T-helper 1 cell treated with Interleukin-12 subunit alpha and Interleukin-12 subunit beta and Interleukin-4 antibody, amounts not matched to agents 30 ng/mL and 1 ng/mL, for 36 hours (primary cell): ENCODE results near the gene TRAPPC1. TPM values are rescaled to one million over a fixed set of nuclear protein-coding genes. Genes with fewer than 3 reads are reported as not detected.

Experiments used
- intact Hi-C: fragments of 100-400 bp; cut with micrococcal nuclease; formaldehyde crosslinking; loops from one replicate; pipeline ENCODE4 v1.15.1; 2024
- total RNA-seq: library from RNA; stranded (reverse); gene quantifications from 2 replicates; pipeline ENCODE4 v1.2.3, GENCODE V29; 2022

TRAPPC1 gene
- total RNA-seq, 1 donor from 2014 or later = 203 TPM

DNA sequence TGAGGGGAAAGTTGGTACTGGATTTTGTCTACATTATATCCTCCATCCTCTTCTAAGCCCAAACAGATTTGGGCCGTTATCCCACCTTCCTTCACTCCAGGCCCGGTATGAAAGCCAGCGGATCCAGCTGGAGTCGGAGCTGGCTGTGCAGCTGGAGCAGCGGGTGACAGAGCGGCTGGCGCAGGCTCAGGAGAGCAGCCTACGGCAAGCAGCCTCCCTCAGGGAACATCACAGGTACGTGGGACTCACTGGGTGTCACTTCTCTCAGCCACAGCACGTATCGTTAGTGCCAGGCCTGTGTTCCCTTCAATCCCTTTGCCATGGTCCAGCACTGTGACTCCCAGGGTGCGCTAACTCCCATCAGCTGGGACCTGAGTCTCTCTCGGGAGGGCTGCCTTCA lies 11.5 kb upstream of the TRAPPC1 start:
- intact Hi-C loops = no loop called here

DNA sequence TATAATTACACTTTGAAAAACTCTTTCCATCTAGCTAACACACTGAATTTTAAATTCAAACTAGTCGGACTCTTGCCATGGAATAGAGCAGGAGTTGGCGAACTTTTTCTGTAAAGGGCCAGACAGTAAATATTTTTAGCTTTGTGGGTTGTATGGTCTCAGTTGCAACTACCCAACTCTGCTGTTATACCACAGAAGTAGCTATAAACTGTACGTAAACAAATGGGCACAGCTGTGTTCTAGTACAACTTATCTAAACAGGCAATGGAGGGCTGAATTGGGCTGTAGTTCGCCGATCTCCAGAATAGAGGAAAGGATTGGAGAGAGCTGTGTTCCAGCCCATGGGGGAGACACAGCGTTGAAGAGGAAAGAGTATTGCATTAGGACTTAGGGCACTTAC lies 9.0 kb upstream of the TRAPPC1 start:
- intact Hi-C loops = no loop called here

DNA sequence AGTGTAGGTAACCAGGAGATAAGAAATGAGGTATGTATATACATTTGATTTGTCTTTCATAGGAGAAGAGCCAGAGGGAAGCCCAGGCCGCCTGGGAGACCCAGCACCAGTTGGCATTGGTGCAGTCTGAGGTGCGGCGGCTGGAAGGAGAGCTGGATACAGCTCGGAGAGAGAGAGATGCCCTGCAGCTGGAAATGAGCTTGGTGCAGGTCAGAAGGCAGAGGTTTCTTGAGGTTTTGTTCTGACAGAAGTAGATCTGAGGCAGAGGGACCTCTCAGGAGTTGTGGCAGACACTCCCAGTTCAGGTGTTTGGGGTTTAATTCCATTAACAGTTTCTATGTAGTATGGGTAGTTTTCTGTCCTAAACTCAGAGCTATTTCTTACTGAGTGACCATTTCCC lies 8.3 kb upstream of the TRAPPC1 start:
- intact Hi-C loops = no loop called here

DNA sequence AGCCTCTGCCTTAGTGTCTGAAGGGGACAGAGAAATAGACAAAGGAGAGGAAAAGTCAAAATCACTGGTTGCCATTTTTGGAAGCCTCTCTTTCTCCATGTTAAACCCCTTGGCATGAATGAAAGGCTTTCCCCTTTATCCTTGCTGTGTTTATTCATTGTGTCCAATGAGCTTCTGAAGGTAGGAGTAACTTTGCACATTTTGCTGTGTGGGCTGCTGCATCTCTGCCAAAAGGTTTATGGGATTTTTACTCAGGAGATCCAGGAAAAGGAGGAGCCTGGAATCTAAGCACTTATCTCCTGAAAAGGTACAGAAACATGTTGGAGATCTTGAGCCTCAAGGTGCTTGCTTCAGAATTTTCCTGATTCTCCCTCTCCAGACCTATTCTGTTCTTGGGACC lies 4.1 kb upstream of the TRAPPC1 start:
- intact Hi-C loops = no loop called here

DNA sequence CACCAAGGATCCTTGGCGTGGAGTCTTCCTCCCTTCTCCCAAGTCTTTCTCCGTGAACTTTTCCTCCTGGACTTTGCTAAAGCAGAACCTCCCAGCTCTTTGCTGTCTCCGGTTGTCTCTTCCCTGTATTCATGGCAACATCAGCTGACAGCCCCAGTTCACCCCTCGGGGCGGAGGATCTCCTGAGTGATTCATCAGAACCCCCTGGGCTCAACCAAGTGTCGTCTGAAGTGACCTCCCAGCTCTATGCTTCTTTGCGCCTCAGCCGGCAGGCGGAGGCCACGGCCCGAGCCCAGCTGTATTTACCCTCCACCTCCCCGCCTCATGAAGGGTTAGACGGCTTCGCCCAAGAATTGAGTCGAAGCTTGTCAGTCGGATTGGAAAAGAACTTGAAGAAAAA lies 1.2 kb upstream of the TRAPPC1 start:
- intact Hi-C loops = loop anchor here (1.0 to 5.0 kb wide), 12 partner anchors 11 to 504 kb away; partner anchors contain the start of genes ALOXE3, BORCS6, FXR2 and KDM6B

DNA sequence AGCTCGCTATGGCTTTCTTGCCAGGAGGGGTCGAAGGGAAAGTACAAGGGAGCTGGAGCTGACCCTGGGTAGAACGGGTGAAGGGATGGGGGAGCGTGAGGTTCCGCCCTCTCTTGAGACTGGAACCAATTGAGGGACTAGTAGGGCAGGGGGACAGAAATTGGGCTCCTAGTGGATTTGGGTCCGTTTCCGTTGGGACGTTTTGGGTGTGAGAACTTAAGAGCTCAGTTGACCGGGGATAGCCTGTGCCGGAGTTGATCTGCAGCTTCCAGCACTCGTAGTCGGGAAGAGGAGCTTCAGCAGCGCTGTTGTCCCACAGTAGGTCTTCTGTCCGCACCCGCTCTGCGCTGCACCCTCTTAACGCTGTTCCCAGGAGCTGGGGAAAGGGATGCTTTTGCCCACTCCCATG lies 741 bp upstream of the TRAPPC1 start:
- intact Hi-C loops = loop anchor here (1.0 to 5.0 kb wide), 12 partner anchors 10 to 505 kb away; partner anchors contain the start of genes ALOXE3, BORCS6, FXR2 and KDM6B

DNA sequence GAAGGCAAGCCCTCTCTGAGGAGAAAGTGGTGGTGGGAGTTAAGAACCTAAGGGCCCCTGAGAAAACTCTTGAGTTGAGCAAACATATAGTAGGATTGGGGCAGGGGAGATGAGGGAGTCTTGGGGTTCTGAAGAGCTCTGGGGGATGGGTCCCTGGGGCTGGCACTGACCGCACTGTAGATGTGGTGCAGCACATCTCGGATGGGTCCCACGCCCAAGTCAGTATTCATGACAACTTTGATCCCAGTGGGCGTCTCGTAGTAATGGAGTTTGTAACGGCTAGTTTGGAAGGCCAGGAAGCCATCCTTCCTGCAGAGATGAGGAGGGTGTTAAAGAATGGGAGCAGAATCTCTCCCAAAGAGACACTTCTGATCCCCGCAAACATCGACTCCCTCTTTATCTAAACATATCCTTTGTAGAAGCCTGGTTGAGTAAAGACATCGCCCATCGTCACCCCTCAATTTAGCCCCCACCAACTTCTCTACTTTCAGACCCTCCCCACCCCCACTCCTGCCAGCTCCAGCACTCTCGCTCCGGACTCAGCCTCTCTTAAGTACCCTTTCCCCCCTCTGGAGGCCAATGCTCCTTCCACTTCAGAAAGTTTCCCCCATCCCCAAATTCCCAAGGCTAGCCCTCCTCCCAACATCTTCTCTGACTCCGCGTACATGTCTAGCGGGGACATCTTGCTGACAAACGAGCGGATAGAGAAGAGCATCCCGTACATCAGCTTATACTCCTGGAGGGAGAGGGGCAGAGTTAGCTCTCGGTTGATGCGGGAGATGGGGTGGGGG lies 710 bp downstream of the TRAPPC1 start:
- intact Hi-C loops = loop anchor here (1.0 to 5.0 kb wide), 4 partner anchors 186 to 506 kb away; partner anchors contain the start of genes ALOXE3, BORCS6 and NDEL1

DNA sequence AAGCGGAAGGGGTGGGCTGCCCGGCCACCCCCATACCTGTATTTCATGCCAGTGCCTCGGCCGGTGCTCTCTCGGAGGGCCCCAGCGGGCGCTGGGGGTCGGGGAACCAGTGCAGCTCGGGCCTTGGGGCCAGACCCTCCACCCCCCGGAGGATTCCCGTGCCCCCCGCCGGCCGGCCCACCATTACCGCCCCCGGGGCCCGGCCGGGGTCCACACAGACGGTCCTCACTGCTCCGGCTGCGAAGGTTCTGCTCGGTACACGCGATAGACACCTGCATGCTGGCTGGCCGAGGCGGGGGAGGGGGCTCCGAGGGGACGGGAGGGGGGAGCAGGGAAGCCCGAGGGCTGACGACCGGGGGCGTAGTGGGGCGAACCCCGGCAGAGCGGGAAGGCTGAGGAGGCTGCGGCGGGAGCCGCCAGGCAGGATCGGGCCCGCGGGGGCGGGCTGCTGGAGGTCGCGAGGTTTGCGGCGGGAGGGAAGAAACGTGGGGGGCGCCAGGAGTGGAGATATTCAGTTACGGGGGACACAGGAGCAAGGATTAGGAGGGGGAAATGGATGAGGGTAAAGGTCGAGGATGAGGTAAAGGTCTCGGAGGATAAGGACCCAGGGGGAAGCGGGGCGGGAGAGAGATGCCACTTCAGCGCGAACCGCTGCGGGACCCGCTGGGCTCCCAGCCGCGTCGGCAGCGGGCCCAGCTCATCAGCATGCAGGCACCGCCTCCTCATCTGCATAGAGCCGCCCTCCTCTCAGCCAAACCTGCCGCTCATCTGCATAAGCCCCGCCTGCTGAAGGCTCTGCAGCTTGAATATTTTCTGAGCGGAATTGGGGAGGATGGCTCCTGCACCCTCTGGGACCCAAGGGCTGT lies 2.4 kb downstream of the TRAPPC1 start, which contains the start of gene KCNAB3:
TSS of gene KCNAB3 (minus strand) at position 699 of the 866 bp plus-strand sequence. CDS start at position 278, 421 bp downstream.
- intact Hi-C loops = loop anchor here (5.0 kb wide), 3 partner anchors 188 to 508 kb away; partner anchors contain the start of genes ALOXE3, BORCS6 and NDEL1

DNA sequence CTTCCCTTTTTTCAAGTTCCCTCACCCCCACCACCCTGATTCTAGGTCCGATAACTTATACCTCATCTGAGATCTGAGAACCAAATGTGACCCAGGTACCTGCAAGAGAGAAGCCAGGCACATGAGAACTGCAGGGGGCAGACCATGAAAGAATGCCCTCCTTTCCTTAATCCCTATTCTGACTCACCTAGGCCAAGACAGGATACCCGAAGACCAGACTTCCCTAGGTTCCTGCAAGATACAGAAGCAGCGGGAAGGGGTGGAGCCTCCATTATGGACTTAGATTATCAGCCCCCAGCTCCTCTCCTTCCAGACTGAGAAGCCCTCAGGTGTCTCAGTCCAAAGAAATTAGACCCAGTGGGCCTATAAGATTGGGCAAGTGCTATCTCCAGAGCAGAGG lies 4.2 kb downstream of the TRAPPC1 start:
- intact Hi-C loops = no loop called here

DNA sequence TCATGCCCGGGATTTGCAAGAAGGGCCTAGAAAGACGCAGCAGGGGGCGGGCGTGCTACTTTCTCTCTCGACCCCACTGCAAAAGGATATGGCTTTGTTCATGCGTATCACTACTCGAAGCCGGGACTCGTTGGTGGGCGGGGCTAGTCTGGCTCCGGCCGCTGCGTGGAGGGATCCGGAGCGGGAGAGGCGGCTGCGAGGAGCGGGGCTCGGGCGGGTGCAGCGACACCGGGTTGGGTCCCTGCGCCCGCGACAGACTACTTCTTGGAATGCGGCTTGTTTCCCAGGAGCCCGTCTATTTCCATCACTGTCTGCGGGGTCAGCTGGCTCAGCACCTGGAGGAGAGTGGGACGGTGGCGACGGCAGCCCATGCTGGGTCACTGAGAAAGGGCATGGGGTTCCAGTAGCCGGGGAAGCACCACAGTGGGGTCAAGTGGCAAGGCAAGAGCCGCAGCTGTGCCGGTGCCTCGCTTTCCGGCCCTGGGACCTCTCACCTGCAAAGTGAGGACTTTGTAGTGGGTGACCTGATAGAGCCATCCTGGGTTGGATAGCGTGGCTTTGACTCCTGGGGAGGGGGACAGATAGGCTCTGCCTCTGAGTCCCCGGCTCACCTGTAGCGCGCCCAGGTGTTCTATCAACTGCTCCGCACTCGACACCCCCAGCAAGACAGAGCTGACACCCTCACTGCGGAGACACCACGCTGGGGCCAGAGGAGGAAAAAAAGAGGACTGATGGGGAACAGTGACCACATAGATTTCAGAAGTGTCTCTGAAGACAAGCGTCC lies 8.7 kb downstream of the TRAPPC1 start:
- intact Hi-C loops = loop anchor here (1.0 to 2.0 kb wide), 2 partner anchors 9 to 66 kb away; partner anchors contain the start of gene CNTROB

DNA sequence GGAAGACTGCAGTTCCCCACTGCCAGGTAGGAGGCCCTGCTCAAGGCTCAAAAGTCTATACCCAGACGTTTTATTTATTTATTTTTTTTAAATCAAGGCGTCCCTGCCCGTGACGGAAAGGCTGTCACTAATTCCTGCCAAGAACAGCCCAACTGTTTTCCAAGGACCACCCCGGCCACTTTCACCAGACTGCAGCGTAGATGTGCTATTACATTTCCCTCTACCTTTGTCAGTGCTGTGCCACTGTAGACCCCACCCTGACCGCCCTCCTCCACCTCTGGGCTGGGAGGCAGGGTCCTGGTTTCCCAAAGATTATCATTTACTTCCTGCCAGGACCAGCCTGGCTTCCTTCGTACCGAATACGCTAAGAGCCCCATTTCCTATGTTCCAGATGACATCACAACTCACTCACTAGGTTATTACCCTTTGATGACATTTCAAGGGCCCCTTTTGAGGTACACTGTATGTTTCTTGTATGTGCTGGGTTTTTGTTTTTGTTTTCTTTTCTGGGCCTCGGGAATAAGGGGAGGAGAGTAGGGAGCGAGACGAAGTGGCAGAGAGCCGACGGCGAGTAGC lies 9.4 kb downstream of the TRAPPC1 start:
- intact Hi-C loops = loop anchor here (1.0 to 2.0 kb wide), 2 partner anchors 10 to 66 kb away; partner anchors contain the start of gene CNTROB

DNA sequence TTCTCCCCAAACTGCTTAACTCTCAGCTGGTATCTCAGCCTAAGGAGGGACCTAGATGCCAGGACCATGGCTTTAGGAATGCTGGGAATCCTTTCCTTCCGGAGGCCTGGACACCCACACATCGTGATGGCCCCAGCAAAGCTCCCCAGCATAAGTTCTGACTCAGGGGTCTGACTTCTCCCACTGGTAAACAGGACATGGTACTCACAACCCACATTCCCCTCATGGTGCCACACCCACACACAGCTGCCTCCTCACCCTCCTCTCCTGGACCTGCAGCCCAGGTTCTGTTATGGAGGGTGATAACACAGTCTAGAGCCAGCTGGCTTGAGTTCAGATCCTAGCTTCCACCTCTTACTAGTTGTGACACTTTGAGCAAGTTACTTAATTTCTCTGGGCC lies 14.9 kb downstream of the TRAPPC1 start:
- intact Hi-C loops = no loop called here

DNA sequence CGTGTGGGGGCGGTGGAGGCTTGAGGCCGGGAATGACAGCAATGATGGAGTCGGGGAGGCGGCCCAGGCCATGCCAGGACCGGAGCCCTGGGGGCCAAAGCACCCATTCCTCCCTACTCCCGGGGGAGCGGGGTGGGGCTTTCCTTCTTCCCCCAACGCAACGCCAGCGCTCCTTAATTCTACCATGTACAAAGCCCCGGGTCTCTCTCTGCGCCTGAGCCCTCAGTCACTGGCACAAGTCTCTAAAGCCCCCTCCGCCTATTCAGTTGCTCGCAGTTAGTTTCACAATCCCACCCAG lies 15.4 kb downstream of the TRAPPC1 start:
- intact Hi-C loops = no loop called here

DNA sequence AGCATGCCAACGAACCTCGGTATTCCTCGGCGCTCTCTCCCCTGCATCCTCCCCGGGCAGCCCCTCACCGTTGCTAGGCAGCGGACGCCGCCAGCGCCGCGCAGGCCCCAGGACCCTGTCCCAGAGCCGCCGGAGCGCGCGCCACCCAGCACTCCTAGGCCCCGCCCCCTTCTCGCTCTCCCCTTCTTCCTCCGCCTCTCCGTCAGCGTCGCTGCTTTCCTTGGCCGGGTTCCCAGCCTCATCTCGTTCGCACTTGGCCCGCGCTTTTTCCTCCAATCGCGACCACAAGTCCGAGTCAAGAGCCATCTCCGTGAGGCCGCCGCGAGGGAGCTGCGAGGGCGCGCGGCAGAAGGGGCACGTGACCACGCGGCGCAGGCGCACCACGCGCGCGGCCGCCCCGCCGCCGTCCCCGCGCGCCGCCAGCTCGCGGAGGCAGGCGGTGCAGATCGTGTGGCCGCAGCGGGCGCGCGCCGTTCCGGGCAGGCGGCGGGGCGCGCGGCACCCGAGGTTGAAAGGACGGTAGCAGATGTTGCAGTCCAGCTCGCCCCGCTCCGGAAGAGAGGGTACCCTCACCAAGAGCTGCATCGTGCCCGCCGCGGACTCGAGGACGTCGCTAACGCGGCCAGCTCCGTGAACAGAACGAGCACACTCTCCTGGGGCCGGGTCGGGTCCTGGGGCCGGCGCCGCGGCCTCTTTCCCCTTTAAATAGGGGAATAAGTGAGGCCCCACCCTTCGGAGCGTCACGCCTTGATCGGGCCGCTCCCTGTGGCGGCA lies 15.9 kb downstream of the TRAPPC1 start, which contains the start of gene RNF227:
TSS of gene RNF227 (minus strand) at position 679 of the 774 bp plus-strand sequence. CDS start at position 585, 94 bp downstream.
- intact Hi-C loops = loop anchor here (1.0 kb wide), 2 partner anchors 28 to 58 kb away; partner anchors contain the start of gene NAA38

DNA sequence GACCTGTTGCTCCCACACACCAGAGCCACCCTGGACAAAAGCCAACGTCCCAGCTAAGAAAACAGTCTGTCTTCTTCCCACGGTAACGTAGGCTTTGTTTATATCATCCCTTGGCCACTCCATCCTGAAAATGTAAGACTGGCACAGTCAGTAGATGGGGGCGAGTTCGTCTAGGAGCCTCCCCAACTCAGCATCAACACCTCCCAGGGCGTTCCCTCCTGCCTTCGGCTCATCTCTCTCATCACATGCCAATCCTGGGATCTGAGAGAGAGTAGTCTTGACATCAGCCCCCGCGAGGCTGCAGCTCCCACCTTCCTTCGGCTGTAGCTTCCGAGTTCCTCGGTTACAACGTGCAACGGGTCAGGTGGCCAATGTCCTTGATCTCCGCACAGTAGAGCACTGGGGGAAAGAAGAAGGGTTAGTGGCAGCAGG lies 16.6 kb downstream of the TRAPPC1 start:
- intact Hi-C loops = loop anchor here (1.0 kb wide), 2 partner anchors 28 to 58 kb away; partner anchors contain the start of gene NAA38

DNA sequence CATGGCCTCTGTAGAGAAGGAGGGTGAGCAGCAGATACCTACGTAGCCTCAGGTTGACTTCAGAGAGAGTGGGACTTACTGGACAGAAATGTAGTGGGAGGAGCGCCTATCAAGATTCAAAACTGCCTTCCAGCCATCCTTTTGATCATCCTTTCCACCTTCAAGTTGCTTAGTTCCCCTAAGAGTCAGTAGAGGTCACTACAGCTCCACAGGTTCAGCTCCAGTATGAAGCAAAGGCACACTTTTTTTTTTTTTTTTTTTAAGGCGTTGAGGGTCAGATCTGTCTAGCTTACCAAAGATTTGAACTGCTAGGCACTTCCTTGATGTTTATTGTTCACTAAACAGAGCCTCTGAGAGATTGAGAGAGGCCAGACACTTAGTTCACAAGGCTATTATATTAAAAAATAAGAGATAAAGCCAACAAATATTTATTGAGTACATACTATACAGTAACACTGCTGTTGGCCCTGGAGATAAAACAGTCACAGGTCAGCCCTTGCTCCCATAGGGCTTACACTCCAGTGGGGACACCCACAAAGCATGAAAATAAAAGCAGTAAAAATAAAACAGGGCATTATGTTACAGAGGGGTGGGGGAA lies 18.7 kb downstream of the TRAPPC1 start:
- intact Hi-C loops = loop anchor here (1.0 to 2.0 kb wide), 6 partner anchors 19 to 144 kb away; partner anchors contain the start of genes CNTROB and KDM6B

DNA sequence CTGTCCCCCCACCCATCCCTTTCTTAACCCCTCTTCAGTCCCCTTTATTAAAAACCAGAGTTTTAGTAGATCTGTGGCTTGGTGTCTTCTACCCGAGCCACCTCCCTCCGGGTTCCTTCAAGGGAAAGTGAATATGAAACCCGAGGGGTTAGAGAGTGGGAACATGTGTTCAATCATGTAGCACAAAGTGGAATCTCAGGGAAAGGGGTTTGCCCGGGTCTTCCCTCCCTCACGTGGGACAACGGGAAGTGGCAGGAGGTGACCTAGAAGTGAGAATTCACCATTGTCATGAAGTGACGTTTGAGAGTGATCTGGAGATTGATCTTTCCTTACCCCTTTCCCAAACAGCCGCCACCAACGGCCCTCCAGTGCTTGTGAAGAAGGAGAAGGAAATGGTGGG lies 20.6 kb downstream of the TRAPPC1 start:
- intact Hi-C loops = no loop called here

DNA sequence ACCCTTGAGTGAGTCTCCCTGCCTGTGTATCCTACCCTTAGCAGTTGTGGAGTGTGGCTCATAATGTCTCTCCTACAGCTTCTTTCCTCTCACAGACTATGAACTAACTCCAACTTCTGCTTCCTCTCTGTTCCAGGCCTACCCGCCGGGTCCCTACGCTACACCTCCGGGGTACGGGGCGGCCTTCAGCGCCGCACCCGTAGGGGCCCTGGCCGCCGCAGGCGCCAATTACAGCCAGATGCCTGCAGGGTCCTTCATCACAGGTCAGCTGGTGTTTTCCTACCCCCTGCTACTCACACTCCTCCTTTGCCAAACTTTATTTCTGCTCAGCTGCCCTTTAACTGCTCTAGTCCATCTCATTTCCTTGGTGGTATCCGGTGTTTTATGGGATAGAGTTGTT lies 21.0 kb downstream of the TRAPPC1 start:
- intact Hi-C loops = no loop called here

DNA sequence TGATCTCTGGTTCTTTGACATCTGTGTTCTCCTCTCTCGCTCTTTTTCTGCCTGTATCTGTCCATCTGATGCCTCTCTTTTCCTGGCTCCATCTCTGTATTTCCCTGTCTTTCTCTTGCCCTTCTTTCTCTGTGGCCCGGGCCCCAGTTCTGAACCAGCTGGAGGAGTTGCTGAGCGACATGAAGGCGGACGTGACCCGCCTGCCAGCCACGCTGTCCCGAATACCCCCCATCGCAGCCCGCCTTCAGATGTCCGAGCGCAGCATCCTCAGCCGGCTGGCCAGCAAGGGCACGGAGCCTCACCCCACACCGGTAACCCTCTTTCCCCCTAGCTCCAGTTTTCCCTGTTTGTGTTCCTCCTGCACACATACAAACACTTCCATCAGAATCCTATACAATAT lies 21.5 kb downstream of the TRAPPC1 start:
- intact Hi-C loops = no loop called here
